Amygdala (tissue), 56 donors: ENCODE measurements around the gene AVPI1.
"Not testable (repeated sequence)": the region's sequence is repeated elsewhere in the genome, so short reads cannot be mapped to it uniquely, and the experiment has no call there.

Source experiments
- DNase-seq, 56 donors: peaks; one replicate each; lab custom pipeline; 2025; lab: John Stamatoyannopoulos, UW

Gene AVPI1

DNA sequence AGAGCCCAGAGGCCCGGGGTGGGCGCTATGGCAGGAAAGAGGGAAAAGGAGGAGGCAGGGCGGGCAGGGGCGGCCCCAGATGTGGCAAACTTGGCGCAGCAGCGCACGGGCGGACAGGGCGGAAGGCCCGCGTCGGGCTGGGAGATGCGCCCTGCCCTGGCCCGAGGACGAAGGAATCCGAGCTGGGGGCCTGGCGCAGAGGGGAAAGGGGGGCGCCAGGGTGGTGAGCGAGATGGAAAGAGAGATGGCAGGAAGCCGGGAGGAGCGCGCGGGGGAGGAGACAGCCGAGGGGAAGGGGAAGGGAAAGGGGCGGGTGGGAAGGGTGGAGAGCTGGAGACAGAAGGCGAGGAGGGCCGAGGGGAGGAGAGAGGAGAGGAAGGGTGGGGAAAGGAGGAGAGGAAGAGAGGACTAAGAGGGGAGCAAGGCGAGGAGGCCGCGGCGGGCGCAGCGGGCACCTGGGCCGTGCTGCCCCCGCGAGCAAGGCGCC lies 26.3 kb upstream of the AVPI1 start, which contains the start of gene MARVELD1:
Gene MARVELD1 (plus strand): TSS at position 392 of the 487 bp plus-strand sequence. CDS start 147 bp downstream, outside the sequence.
- DNase-seq, result peak in 20 of 56 donors; percentile 7 to 50 (median 18)

- DNase-seq, result no peak
Observed at GRCh38 chr10:97711640-97712572, 24.9 kb upstream of the AVPI1 start.

DNA sequence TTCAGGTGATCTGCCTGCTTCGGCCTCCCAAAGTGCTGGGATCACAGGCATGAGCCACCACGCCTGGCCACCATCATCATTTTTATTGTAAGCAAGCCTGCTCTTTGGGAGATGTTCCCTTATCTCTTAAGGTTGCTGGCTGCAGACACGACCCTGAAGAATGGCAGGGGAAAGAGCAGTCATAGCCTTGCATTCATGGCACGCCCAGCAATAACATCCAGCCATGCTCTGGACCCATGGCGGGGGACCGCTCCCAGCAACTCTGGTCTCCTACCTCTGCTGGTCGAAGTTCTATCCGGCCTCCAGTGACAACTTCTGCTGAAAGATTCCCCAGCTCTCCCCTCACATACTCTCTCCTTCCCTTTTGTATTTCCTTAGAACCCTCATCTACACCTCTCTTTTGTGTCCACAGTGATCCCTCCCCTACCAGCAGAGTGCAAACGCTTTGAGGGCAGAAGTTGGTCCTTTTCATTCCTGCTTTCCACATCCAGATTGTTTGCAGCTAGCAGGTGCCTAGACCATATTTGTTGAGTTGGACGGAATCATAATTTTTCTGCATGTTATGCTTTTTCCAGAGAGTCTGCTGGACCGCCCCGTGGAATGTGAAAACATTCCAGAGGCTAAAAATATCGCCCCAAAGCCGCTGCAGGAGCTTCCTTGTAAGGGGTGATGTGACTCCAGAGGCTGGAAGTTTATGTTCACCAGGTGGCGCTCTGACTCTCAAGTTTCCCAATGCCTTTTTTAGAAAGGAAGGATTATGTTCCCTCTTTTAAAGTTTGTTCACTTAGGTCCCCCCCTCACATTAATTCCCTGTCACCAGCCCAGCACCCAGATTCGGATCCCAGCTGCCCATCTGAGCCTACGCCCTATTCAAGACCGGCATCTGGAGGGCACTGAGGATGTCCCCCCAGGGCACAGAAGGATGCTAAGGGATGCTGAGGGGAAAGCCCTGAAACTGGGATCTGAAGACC lies 22.2 kb upstream of the AVPI1 start:
- DNase-seq, result peak in 26 of 56 donors; percentile 9 to 73 (median 20)

DNA sequence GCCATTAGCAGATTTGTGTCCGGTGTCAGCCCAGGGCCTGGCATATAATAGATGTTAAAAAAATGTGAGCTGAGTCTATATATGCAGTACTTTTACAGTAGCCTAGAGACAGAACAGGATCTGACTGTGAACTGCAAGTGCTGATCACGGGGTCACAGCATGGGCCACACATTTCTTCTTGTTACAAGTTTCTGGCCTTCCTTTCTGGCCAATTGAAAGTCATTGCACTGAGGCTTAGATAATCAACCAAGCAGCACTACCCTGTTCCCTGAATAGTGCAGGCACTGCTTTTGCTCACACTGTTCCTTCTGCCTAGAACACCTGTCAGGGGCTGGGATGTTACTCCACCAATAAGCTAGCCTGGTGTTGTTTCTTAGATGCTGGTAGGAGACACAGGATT lies 21.1 kb upstream of the AVPI1 start:
- no peak for DNase-seq

DNA sequence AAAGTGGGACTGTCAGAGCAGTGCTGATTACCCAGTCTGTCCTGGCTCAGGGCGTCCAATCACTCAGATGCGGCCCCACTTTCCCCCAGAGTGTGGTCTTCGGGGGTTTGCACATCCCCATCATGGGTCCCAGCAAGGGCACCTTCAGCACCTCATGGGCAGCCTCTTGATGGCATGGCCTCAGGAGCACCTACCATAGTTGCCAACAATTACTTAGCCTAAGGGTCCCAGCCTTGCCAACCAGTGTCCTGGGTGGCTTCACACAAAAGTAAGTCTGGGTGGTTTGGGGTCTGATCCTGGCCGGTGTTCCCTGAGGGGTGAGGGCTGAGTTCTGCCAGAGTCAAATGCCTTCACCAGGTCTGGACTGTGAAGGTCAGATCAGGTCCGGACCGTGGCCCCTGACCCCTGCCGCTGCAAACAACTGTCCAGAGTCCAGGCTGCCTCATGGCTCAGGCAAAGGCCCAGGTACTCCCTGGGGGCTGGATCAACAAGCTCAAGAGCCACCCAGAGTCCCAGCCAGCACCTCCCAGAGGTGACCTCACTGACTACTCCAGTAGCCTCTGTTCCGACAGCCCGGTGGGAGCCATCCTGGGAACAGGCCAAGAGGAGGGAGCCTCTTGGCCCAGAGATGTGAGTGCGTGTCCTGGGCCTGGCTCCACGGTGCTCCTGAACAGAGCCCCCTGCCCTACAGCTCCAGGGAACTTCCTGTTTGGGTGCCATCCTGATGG lies 20.3 kb upstream of the AVPI1 start:
- no peak for DNase-seq

GRCh38 chr10:97705006-97705670 lies 18.1 kb upstream of the AVPI1 start:
- no peak for DNase-seq

DNA sequence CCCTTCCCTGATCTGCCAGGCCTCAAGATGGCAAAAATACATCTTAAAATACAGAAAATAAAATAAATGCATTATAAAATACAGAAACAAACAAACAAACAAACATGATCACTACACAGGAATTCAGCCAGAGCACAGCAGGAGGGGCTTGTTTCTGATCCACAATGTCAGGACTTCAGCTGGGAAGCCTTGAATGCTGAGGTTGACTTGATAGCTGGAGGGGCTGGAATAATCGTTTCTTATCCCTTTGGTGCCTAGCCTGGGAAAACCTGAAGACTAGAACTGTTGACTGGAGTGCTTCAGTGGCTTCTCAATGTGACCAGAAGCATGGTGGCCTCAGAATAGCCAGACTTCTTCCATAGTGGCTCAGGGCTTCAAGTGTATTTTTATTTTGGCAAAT lies 17.3 kb upstream of the AVPI1 start:
- DNase-seq, result no peak

DNA sequence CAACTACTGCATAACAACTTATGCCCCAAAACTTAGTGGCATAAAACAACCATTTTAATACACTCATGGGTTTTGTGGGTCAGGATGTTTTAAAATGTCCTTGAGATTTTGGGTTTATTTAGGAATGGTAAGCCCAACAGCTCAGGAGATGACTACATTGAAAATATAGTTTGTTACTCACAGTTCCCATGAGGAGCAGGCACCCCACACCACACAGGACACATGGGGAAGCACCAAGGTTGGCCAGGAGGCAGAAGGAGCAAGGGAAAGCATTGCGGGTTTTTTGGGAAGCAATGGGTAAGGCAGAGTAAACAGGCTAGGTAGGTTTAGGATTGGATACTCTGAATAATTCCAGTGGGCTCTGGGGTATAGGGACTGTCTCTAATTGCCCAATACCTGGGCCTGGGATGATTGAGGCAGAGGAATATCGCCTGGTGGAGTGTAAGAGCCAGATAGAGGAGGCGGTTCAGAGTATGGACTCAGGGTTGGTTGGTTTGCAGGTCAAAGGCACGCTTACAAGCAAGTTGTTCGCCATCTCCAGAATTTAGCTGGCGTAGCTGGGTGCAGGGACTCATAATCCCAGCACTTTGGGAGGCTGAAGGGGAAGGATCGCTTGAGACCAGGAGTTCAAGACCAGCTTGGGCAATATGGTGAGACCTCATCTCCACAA lies 16.5 kb upstream of the AVPI1 start:
- no peak for DNase-seq

DNA sequence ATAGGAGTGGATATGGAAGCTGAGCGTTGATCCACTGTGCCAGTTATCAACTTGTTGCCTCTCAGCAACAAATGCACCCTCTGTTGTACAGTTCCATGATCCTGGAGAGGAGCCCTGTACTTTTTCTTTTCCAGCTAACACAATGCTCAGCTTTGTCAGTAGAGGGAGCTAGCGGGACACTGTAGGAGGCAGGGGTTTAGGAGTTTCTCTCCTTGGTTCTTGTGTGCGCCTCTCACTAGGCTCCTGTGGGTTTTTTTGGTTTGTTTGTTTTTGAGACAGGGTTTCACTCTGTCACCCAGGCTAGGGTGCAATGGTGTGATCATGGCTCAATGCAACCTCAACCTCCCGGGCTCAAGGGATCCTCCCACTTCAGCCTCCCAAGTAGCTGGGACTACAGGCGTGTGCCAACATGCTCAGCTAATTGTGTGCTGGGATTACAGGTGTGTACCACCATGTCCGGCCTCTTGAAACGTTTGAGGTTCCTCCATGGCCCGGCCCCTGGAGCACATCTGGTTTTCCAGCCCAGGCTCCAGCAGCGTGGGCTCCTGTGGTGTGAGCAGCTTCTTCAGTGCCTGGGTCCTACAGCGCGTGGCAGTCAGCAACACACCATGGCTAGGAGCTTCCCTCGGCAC lies 14.5 kb upstream of the AVPI1 start:
- peak in 36 of 56 donors; percentile 11 to 74 (median 32) for DNase-seq

GRCh38 chr10:97698072-97698655 lies 11.1 kb upstream of the AVPI1 start:
- DNase-seq, result not testable (repeated sequence)

- no peak for DNase-seq
Observed at GRCh38 chr10:97690133-97690532, 3.1 kb upstream of the AVPI1 start.

DNA sequence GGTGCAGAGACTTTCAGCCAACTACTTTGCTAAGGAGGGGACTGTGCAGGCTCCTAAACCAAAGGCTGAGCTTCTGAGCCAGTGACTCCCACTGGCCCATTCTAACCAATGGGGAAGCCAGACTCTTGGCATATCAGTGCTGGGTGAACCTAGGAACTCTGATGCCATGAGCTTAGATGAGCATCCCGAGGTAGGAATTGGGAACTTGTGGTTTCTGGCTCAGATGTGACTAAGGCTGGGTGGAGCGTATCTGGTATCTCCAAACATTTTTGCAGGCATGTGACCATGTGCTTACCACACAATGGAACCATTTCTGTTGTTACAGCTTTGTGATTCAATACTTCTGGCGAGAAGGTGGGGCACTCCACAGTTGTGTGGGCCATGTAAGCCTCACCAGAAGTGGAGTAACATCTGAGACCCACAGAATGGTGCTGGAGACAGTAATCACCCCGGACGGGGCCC lies 2.5 kb upstream of the AVPI1 start:
- no peak for DNase-seq

- peak in 1 of 56 donors; percentile 20 for DNase-seq
Observed at GRCh38 chr10:97687785-97688781, 1.0 kb upstream of the AVPI1 start.

DNA sequence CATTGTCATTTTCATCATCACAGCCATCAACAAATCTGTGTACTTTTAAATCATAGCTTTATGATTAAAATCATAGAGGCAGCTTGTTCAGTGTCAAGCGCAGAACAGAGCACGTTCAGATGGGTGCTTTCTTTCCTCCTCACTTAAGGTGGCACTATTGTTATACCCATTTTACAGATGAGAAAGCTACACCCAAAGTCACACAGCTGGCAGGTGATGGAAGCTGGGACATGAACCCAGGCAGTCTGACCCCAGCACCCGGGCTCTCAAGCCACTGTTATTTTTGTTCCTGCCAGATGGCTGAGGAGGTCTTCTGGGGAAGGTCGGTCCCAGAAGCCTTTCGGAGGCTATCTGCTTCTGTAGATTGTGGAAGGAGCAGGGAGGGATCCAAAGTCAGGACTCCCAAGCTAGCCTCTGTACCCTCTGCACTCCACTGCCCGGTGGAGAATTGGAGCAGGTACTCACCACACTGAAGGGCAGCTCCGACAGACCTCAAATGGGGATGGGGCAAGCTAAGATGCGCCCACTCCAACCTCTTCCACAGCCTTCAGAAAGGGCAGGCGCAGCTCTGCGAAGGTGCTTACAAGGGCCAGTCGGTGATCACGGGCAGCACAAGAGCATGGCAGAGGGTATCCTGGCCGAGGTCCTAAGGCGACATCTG lies 610 bp downstream of the AVPI1 start:
- peak in 2 of 56 donors; percentile 35 to 41 for DNase-seq

DNA sequence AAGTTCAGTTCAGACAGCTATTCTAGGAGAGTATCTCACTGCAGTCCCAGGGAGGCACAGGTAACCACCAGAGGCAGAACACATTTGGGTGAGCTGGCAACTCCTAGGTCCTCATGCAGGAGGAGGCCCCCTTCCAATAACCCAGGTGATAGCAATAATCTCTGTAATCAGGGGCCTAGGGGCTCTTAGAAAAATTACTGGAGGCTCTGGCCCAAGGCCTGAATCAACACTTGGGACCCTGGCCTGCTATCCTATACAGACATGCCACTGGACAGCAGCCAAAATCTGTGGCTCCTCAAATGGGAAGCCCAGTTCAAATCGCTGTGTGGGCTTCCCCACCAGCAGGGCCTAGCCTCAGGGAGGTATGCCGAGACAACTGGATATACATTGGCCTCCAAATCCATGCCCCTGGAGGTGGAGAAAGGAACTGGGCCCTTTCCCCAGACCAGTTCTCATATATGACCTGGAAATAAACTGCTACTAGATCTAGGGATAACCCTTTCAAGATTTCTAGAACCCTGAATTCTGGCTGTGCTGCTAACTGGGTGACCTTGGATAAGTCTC lies 1.6 kb downstream of the AVPI1 start:
- DNase-seq, result no peak

DNA sequence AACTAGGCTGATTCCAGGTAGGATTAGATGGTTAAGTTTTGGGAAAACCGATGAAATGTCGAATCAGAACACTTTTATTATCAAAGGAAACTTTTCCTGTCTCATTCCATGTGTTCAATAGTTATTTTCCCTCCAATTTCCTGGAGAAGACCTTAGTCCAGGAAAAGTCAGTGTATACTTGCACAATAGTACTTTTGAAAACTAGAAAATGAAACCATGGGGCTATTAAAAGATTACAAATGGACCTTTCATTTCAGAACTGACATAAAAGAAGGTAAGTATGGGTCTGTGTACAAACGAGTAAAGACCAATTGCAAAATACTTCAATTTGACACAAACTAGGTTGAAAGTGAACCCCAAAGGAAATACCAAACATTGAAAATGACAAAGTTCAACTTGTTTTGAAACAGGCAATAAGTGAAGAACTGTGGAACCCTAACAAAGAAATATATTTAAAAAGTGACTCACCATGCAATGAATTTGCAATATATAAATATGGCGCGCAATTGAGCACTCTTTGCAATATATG lies 2.1 kb downstream of the AVPI1 start:
- DNase-seq, result no peak
